IPS-NIHi11 (cell line): ENCODE measurements around the gene ZNF699.
"Not testable (repeated sequence)": the region's sequence is repeated elsewhere in the genome, so short reads cannot be mapped to it uniquely, and the experiment has no call there.

ENCODE experiments used
- DNase-seq: peaks from one replicate; pipeline ENCODE4 v3.0.0; 2012; ENCODE audit warnings: mixed read lengths, low spot score

Gene ZNF699

GRCh38 chr19:9283485-9283884 lies 26.2 kb downstream of the ZNF699 start:
- DNase-seq, result not testable (repeated sequence)

- DNase-seq, result no peak
These were observed 58.4 kb downstream of the ZNF699 start for GRCh38 chr19:9251236-9251635.

GRCh38 chr19:9250630-9251029 lies 59.0 kb downstream of the ZNF699 start, which contains the start of gene OR7E24:
TSS of gene OR7E24 (plus strand) at chr19:9250930. CDS start at chr19:9251044, 114 bp downstream.
- no peak for DNase-seq
